Endothelial cell (in vitro differentiated cells): ENCODE measurements around the gene SNN. TPM values are rescaled to one million over a fixed set of nuclear protein-coding genes. Genes with fewer than 3 reads are reported as not detected.

Source experiments
- DNase-seq: peaks from one replicate; pipeline ENCODE4 v3.0.0; 2021; ENCODE audit warnings: low spot score
- H3K27ac Mint-ChIP-seq: one replicate; pipeline ENCODE4 v1.8.0; 2021; ENCODE audit warnings: mixed read lengths, inconsistent platforms; ENCODE audit not compliant: unreplicated experiment
- H3K27me3 Mint-ChIP-seq: one replicate; pipeline ENCODE4 v1.8.0; 2021; ENCODE audit warnings: mild to moderate bottlenecking, moderate library complexity, mixed read lengths, inconsistent platforms; ENCODE audit not compliant: unreplicated experiment
- H3K36me3 Mint-ChIP-seq: one replicate; pipeline ENCODE4 v1.8.0; 2021; ENCODE audit warnings: mild to moderate bottlenecking, low read depth, mixed read lengths, inconsistent platforms; ENCODE audit not compliant: unreplicated experiment
- H3K4me1 Mint-ChIP-seq: one replicate; pipeline ENCODE4 v1.8.0; 2021; ENCODE audit warnings: mild to moderate bottlenecking, mixed read lengths, inconsistent platforms; ENCODE audit not compliant: unreplicated experiment
- H3K4me3 Mint-ChIP-seq: one replicate; pipeline ENCODE4 v1.8.0; 2021; ENCODE audit warnings: mild to moderate bottlenecking, mixed read lengths, inconsistent platforms; ENCODE audit not compliant: unreplicated experiment
- H3K9me3 Mint-ChIP-seq: one replicate; pipeline ENCODE4 v1.8.0; 2021; ENCODE audit warnings: mixed read lengths, inconsistent platforms; ENCODE audit not compliant: unreplicated experiment
- total RNA-seq: library from RNA; stranded (reverse); fragmentation: NEBNext Ultra II Directional; extraction: Animal tissue kit (Norgen Biotek cat#: 25700); gene quantifications from one replicate; pipeline ENCODE4 v1.2.1, GENCODE V29; 2021; ENCODE audit not compliant: unreplicated experiment
- TF ChIP-seq, protein P1 (sequence below): fragments of 200-600 bp; sonication (generic); IDR thresholded peaks from one replicate; pipeline ENCODE4 v1.5.0; 2021; ENCODE audit warnings: antibody characterized with exemption; ENCODE audit not compliant: unreplicated experiment

SNN gene
- total RNA-seq, 1 donor from 2014 or later: 163 TPM

- peaks cover 13% of the 10 kb centered on the region for H3K4me1 Mint-ChIP-seq
- TF ChIP-seq, protein P1, sequence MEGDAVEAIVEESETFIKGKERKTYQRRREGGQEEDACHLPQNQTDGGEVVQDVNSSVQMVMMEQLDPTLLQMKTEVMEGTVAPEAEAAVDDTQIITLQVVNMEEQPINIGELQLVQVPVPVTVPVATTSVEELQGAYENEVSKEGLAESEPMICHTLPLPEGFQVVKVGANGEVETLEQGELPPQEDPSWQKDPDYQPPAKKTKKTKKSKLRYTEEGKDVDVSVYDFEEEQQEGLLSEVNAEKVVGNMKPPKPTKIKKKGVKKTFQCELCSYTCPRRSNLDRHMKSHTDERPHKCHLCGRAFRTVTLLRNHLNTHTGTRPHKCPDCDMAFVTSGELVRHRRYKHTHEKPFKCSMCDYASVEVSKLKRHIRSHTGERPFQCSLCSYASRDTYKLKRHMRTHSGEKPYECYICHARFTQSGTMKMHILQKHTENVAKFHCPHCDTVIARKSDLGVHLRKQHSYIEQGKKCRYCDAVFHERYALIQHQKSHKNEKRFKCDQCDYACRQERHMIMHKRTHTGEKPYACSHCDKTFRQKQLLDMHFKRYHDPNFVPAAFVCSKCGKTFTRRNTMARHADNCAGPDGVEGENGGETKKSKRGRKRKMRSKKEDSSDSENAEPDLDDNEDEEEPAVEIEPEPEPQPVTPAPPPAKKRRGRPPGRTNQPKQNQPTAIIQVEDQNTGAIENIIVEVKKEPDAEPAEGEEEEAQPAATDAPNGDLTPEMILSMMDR: no peak
- DNase-seq: no peak
- no peak overlapping the region for H3K27ac Mint-ChIP-seq
- no peaks in the 10 kb centered on the region for H3K36me3 Mint-ChIP-seq
- no peak overlapping the region for H3K4me3 Mint-ChIP-seq
- peaks cover 3% of the 10 kb centered on the region for H3K27me3 Mint-ChIP-seq
- H3K9me3 Mint-ChIP-seq: no peaks in the 10 kb centered on the region
These were observed 10.7 kb upstream of the SNN start for GRCh38 chr16:11657556-11657955.

DNA sequence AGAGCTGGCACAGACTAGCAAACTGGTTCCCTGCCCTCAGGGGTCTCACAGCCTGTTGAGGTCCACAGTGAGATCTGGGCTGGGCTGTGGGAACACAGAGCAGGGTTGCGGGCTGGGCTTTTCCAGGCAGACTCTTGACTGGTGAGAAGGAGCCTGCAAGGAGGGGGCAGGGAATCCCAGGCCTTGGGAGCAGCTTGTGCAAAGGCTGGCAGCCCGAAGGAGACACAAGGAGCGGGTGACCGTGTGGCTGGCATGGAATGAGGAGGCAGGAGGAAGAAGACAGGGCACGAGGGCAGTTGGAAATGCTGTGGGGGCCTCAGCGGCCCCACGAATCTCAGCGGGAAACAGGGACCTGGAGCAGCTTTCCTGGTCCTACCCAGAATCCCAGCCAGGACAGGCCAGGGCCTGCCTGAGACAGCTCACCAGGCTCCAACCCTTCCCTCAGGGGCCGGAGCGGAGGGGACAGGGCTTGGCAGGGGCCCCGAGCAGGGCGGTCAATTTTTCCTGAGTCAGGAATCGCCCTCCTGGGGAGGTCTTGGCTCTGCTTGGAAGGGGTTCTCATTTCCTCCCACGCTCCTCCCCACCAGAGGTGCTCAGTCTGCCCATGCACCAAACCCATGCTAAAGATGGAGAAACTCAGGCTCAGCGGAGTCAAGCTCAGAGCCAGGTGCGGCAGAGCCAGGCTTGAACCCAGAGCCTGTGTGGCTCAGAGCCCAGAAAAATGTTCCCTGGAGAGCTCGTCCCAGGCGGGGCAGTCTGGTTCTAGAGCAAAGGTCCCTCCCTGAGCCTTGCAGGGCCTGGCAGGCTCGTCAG is 9.2 kb upstream of the SNN start:
- H3K4me3 Mint-ChIP-seq: no peak overlapping the region
- no peaks in the 10 kb centered on the region for H3K9me3 Mint-ChIP-seq
- no peak for DNase-seq
- peaks cover 3% of the 10 kb centered on the region for H3K27me3 Mint-ChIP-seq
- TF ChIP-seq, protein P1: no peak
- no peak overlapping the region for H3K27ac Mint-ChIP-seq
- H3K36me3 Mint-ChIP-seq: no peaks in the 10 kb centered on the region
- H3K4me1 Mint-ChIP-seq: peaks cover 16% of the 10 kb centered on the region

DNA sequence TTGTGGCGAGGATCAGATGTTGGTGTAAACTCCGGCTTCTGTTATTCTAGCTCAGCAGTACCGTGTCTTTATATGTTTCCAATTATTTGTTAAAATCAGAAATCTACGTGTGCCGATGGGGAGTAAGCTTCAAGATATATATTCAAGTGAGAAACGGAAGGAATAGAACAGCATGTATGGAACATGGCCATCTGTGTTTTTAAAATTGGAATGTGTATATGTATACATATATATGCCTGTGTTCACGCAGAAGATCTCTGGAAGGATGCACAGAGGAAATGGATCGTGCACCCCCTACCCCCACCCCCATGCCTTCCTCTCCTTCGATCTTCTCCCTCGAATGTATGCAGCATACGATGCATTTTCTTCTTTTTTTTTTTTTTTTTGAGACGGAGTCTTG is 7.7 kb upstream of the SNN start:
- Mint-ChIP-seq H3K27me3 (no peaks in the 10 kb centered on the region), H3K4me3 (no peak overlapping the region), H3K9me3 (no peaks in the 10 kb centered on the region), H3K27ac (no peak overlapping the region), H3K36me3 (no peaks in the 10 kb centered on the region), H3K4me1 (peaks cover 26% of the 10 kb centered on the region)
- TF ChIP-seq, protein P1: no peak
- DNase-seq: no peak

- H3K27me3 Mint-ChIP-seq: peaks cover 8% of the 10 kb centered on the region
These were observed 5.7 kb upstream of the SNN start for GRCh38 chr16:11662582-11662981.

DNA sequence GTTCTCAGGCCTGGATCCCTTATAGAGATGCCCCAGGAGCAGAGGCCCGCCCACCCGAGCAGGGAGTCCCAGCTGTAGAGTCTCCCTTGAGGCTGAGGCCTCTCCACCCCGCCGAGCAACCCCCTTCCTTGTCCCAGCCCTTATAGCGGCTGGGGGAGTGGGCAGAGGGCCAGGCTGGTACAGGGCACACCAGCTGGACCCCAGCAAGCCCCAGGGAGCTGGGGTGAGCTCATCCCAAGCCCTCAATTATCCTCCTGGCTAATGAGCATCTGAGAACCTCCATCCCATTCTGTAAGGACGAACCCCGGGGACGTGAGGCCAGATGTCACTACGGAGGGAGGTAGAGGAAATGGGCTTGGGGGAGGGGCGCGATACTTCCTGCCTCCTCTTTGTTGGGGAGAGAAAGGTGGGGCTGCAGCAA is 3.2 kb upstream of the SNN start:
- TF ChIP-seq, protein P1: no peak
- Mint-ChIP-seq H3K27me3 (peaks cover 13% of the 10 kb centered on the region), H3K4me1 (peaks cover 34% of the 10 kb centered on the region), H3K9me3 (no peaks in the 10 kb centered on the region), H3K36me3 (no peaks in the 10 kb centered on the region), H3K4me3 (no peak overlapping the region), H3K27ac (peak overlapping the region; percentile 70)
- DNase-seq: no peak

More at GRCh38 chr16:11662582-11662981, 5.7 kb upstream of the SNN start:
- TF ChIP-seq, protein P1: no peak
- no peak overlapping the region for H3K4me3 Mint-ChIP-seq
- no peaks in the 10 kb centered on the region for H3K9me3 Mint-ChIP-seq
- H3K36me3 Mint-ChIP-seq: no peaks in the 10 kb centered on the region
- H3K4me1 Mint-ChIP-seq: peaks cover 36% of the 10 kb centered on the region
- DNase-seq: no peak
- no peak overlapping the region for H3K27ac Mint-ChIP-seq
